A549 (cell line): ENCODE data around the gene STOM. TPM values are rescaled to one million over a fixed set of nuclear protein-coding genes. Genes with fewer than 3 reads are reported as not detected.
A peak's percentile ranks its signal among the peaks of the same experiment; 100 is the strongest.

ENCODE experiments used
- ATAC-seq, 2 experiments: fragments of 200-7000 bp in 1 of 2; fragments of >200 bp in 1 of 2; cut with Nextera tagmentation in 1 of 2; cut with Tn5 transposase in 1 of 2; 3 replicates each; pipeline versions ENCODE4 v1.8.0 to v1.9.1; 2018 to 2020; ENCODE audit warnings: mild to moderate bottlenecking in 1 of 2, moderate library complexity in 1 of 2
- CTCF ChIA-PET: fragments of 300-600 bp; sonication (Branson Sonifier 250); formaldehyde crosslinking; extraction: SDS; loops from one replicate; lab custom pipeline; 2021; ENCODE audit warnings: antibody characterized with exemption, inconsistent platforms; lab: Yijun Ruan, JAX
- POLR2A ChIA-PET: fragments of 350-600 bp; formaldehyde crosslinking; extraction: SDS; loops from one replicate; lab custom pipeline; 2021; ENCODE audit warnings: antibody characterized with exemption, inconsistent platforms; lab: Yijun Ruan, JAX
- DNase-seq, 2 experiments: peaks; one replicate each; pipeline versions ENCODE4 v3.0.0 to v3.0.0-alpha.2; 2011 to 2016; ENCODE audit warnings: low read depth in 1 of 2, low spot score in 1 of 2
- FAIRE-seq: peaks from 2 replicates; lab custom pipeline; 2011; peaks lifted over from hg19 to GRCh38; lab: Jason Lieb, UNC
- H3K27ac ChIP-seq, 2 experiments: fragments of >200 bp; sonication (Bioruptor Twin); formaldehyde crosslinking; 3 replicates each; pipeline ENCODE4 v1.5.1; 2016 to 2017
- H3K4me1 ChIP-seq: fragments of >200 bp; sonication (Bioruptor Twin); formaldehyde crosslinking; 3 replicates; pipeline ENCODE4 v1.6.1; 2016
- H3K4me2 ChIP-seq: fragments of >200 bp; sonication (Bioruptor Twin); formaldehyde crosslinking; 3 replicates; pipeline ENCODE4 v1.6.1; 2016
- H3K4me3 ChIP-seq: fragments of >200 bp; sonication (Bioruptor Twin); formaldehyde crosslinking; 3 replicates; pipeline ENCODE4 v1.5.1; 2016
- H3K9me3 ChIP-seq: fragments of >200 bp; sonication (Bioruptor Twin); formaldehyde crosslinking; 3 replicates; pipeline ENCODE4 v1.6.1; 2016
- CHD4 ChIP-seq: fragments of 200-600 bp; sonication (generic); IDR thresholded peaks from 2 replicates; pipeline ENCODE4 v1.6.1; 2016; ENCODE audit warnings: antibody characterized with exemption, mild to moderate bottlenecking, borderline replicate concordance
- CTCF ChIP-seq: fragments of >200 bp; sonication (Bioruptor Twin); formaldehyde crosslinking; IDR thresholded peaks from 3 replicates; pipeline ENCODE4 v1.5.1; 2016
- EP300 ChIP-seq, 2 experiments: fragments of >200 bp; sonication (Bioruptor Twin); formaldehyde crosslinking; IDR thresholded peaks; 2 replicates in 1 of 2; 3 replicates in 1 of 2; pipeline ENCODE4 v1.6.1; 2016 to 2017
- ESRRA ChIP-seq: fragments of 150-350 bp; IDR thresholded peaks from 2 replicates; pipeline ENCODE4 v1.6.1; 2014; ENCODE audit warnings: mild to moderate bottlenecking, low read length, borderline replicate concordance
- FOSB ChIP-seq: fragments of 250-450 bp; sonication (Bioruptor Pico); IDR thresholded peaks from 2 replicates; pipeline ENCODE4 v1.5.0; 2020; ENCODE audit warnings: mild to moderate bottlenecking, moderate library complexity
- FOSL2 ChIP-seq, 2 experiments: fragments of 450-650 bp in 1 of 2; fragments of >200 bp in 1 of 2; sonication (Bioruptor Twin) in 1 of 2; formaldehyde crosslinking; IDR thresholded peaks; 2 replicates each; pipeline versions ENCODE4 v1.5.0 to v1.6.1; 2016 to 2020; ENCODE audit warnings: mild to moderate bottlenecking in 1 of 2, moderate library complexity in 1 of 2
- GATA3 ChIP-seq: IDR thresholded peaks from 2 replicates; pipeline ENCODE4 v1.6.1; 2012; ENCODE audit warnings: borderline replicate concordance
- HEYL ChIP-seq: fragments of 250-450 bp; sonication (Bioruptor Pico); IDR thresholded peaks from 2 replicates; pipeline ENCODE4 v1.8.0; 2021; ENCODE audit warnings: mild to moderate bottlenecking, moderate library complexity
- HOXA7 ChIP-seq: fragments of 250-450 bp; sonication (Bioruptor Pico); IDR thresholded peaks from 2 replicates; pipeline ENCODE4 v1.5.0; 2020; ENCODE audit warnings: mild to moderate bottlenecking, moderate library complexity
- JUN ChIP-seq, 2 experiments: fragments of >200 bp; sonication (Bioruptor Twin); formaldehyde crosslinking; IDR thresholded peaks; 2 replicates in 1 of 2; 3 replicates in 1 of 2; pipeline ENCODE4 v1.6.1; 2016 to 2017
- KDM1A ChIP-seq: fragments of 200-600 bp; sonication (generic); IDR thresholded peaks from 2 replicates; pipeline ENCODE4 v1.6.1; 2016; ENCODE audit warnings: low read depth, mild to moderate bottlenecking
- MYC ChIP-seq: IDR thresholded peaks from 2 replicates; pipeline ENCODE4 v1.6.1; 2012; ENCODE audit warnings: mild to moderate bottlenecking, inconsistent platforms, low read length, improper control_type of control experiment, borderline replicate concordance
- NR3C1 ChIP-seq: fragments of >200 bp; sonication (Bioruptor Twin); formaldehyde crosslinking; IDR thresholded peaks from 3 replicates; pipeline ENCODE4 v1.6.1; 2017
- RFX5 ChIP-seq: fragments of 450-650 bp; IDR thresholded peaks from 2 replicates; pipeline ENCODE4 v1.7.1; 2014; ENCODE audit warnings: antibody characterized with exemption, mild to moderate bottlenecking, moderate library complexity
- RNF2 ChIP-seq: fragments of 200-600 bp; sonication (generic); IDR thresholded peaks from 2 replicates; pipeline ENCODE4 v1.6.1; 2016; ENCODE audit warnings: low read depth, mild to moderate bottlenecking, antibody characterized with exemption, moderate library complexity, borderline replicate concordance
- TP53 ChIP-seq: fragments of 250-450 bp; sonication (Bioruptor Pico); IDR thresholded peaks from 2 replicates; pipeline ENCODE4 v1.5.0; 2021; ENCODE audit warnings: mild to moderate bottlenecking, moderate library complexity
- ZNF302 ChIP-seq: fragments of 250-450 bp; sonication (Bioruptor Pico); IDR thresholded peaks from 2 replicates; pipeline ENCODE4 v1.9.0; 2021; ENCODE audit warnings: inconsistent platforms, mild to moderate bottlenecking, moderate library complexity
- WGBS: methylation state at CpG from one replicate; pipeline ENCODE4 v1.1.6; 2017; ENCODE audit errors: missing lambda C conversion rate; 5-methylcytosine and 5-hydroxymethylcytosine counted together
- polyA plus RNA-seq, 4 experiments: library from polyadenylated mRNA; depleted of rRNA in 3 of 4; stranded (reverse); fragments of >200 nt; fragmentation: RNase III in 1 of 4; extraction: RNeasy Plus Mini Kit Qiagen cat#74134 plus additional on column Dnase treatment in 1 of 4; gene quantifications; 2 replicates in 3 of 4; 3 replicates in 1 of 4; pipeline ENCODE4 v1.2.3, GENCODE V29; 2011 to 2017
- TF ChIP-seq, protein P1 (sequence below): fragments of 250-450 bp; sonication (Bioruptor Pico); IDR thresholded peaks from 2 replicates; pipeline ENCODE4 v1.5.0; 2021; ENCODE audit warnings: mild to moderate bottlenecking, moderate library complexity, borderline replicate concordance

Gene STOM
- polyA plus RNA-seq, 2 of the 4 experiments (the other 2 are of a cell fraction), result 83.3 to 246 TPM

- H3K4me3 ChIP-seq, result no peak overlapping the region
- POLR2A ChIA-PET, result no interaction called here
- DNase-seq (no peak), FAIRE-seq (no peak)
- 93% methylated on average over 16 of the region's 16 CpGs for WGBS
- TF ChIP-seq, protein P1, sequence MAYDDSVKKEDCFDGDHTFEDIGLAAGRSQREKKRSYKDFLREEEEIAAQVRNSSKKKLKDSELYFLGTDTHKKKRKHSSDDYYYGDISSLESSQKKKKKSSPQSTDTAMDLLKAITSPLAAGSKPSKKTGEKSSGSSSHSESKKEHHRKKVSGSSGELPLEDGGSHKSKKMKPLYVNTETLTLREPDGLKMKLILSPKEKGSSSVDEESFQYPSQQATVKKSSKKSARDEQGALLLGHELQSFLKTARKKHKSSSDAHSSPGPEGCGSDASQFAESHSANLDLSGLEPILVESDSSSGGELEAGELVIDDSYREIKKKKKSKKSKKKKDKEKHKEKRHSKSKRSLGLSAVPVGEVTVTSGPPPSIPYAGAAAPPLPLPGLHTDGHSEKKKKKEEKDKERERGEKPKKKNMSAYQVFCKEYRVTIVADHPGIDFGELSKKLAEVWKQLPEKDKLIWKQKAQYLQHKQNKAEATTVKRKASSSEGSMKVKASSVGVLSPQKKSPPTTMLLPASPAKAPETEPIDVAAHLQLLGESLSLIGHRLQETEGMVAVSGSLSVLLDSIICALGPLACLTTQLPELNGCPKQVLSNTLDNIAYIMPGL (CRISPR knock-in tag), result no peak
- TF ChIP-seq FOSL2 (IDR thresholded peaks at IDR 0.05) (no peak), FOSL2 (CRISPR knock-in tag; IDR thresholded peaks at IDR 0.05) (no peak), HOXA7 (CRISPR knock-in tag) (no peak), TP53 (CRISPR knock-in tag) (no peak), HEYL (CRISPR knock-in tag) (no peak), JUN (IDR thresholded peaks at IDR 0.05) (no peak), GATA3 (no peak), FOSB (no peak), ZNF302 (CRISPR knock-in tag) (no peak), RNF2 (no peak), CTCF (no peak), RFX5 (no peak)
- TF ChIP-seq, all 56 proteins: peak for 0
- H3K4me1 ChIP-seq, result peaks cover 37% of the 10 kb centered on the region
- CTCF ChIA-PET, result interaction anchor here (0.9 to 7.2 kb wide), 5 partner anchors 8 to 21 kb away, joined by 3 to 62 read pairs (median 9); no protein-coding TSS in a partner anchor
- no peaks in the 10 kb centered on the region for H3K9me3 ChIP-seq
- no peak overlapping the region for H3K4me2 ChIP-seq
- ATAC-seq, result no peak
- no peak overlapping the region; a peak in 1 of 6 replicates for H3K27ac ChIP-seq
Observed at GRCh38 chr9:121328876-121329681, 41.0 kb downstream of the STOM start.

DNA sequence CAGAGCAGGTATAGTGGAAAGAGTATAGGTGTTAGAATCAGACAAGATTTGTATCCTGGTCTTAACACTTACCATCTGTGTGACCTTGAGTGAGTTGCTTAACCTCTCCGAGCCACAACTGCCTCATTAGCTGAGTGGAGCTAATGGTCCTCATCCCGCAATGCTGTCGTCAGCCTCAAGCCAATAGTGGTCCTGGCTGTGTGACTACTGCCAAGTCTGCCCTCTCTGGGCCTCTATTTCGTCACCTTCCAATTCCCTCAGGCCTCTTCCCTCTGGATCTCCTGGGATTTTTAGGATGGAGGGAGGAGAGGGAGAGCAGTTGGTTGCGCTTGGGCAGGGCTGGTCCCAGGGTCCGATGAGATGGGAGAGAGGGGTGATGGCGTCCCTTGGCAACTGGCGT, 41.6 kb downstream of the STOM start:
- WGBS, result 79% methylated on average over 8 of the region's 8 CpGs
- Histone ChIP-seq H3K4me1 (peaks cover 43% of the 10 kb centered on the region), H3K9me3 (no peaks in the 10 kb centered on the region), H3K4me3 (no peak overlapping the region), H3K4me2 (no peak overlapping the region), H3K27ac (peak overlapping the region in 1 of 2 experiments; percentile 27; a peak in 1 of 6 replicates)
- no peak for FAIRE-seq
- ATAC-seq, result no peak
- no peak for DNase-seq
- POLR2A ChIA-PET, result no interaction called here
- TF ChIP-seq NR3C1 (no peak), CHD4 (no peak), MYC (no peak), EP300 (IDR thresholded peaks at IDR 0.05) (no peak)
- CTCF ChIA-PET, result interaction anchor here (0.9 to 3.1 kb wide), 7 partner anchors 9 to 73 kb away, joined by 3 to 10 read pairs (median 5); no protein-coding TSS in a partner anchor

- WGBS, result 96% methylated on average over 11 of the region's 11 CpGs
- TF ChIP-seq ESRRA (no peak), KDM1A (0 out of 2 replicates have a peak, but pooled peaks have one; percentile 52), HEYL (CRISPR knock-in tag) (no peak)
- Histone ChIP-seq H3K9me3 (no peaks in the 10 kb centered on the region), H3K4me1 (peaks cover 55% of the 10 kb centered on the region), H3K4me3 (no peak overlapping the region), H3K27ac (peak overlapping the region; percentile 90 to 92), H3K4me2 (peak overlapping the region; percentile 22; the same call in 1 of the 3 replicates)
- ChIA-PET CTCF (interaction anchor here (0.7 to 14.9 kb wide), 10 partner anchors 13 to 125 kb away, joined by 3 to 301 read pairs (median 3); partner anchors contain the start of gene RAB14), POLR2A (interaction anchor here (0.6 kb wide), 1 partner anchor 716 kb away, joined by 3 read pairs; no protein-coding TSS in a partner anchor)
- no peak for ATAC-seq
- no peak for DNase-seq
- FAIRE-seq, result no peak
Observed at GRCh38 chr9:121326901-121327613, 43.0 kb downstream of the STOM start.
